CD4-positive, alpha-beta T cell (primary cell): Measurements from ENCODE around the gene ZNF714. TPM values are rescaled to one million over a fixed set of nuclear protein-coding genes. Genes with fewer than 3 reads are reported as not detected.

Experiments used
- ATAC-seq: fragments of 200-7000 bp; cut with Tn5 transposase; one replicate; pipeline ENCODE4 v1.10.0; 2022; ENCODE audit warnings: mild to moderate bottlenecking; ENCODE audit not compliant: poor library complexity
- CTCF ChIA-PET: fragments of 350-600 bp; sonication (Branson Sonifier 250); formaldehyde crosslinking; loops from one replicate; lab custom pipeline; 2021; ENCODE audit warnings: antibody characterized with exemption, inconsistent platforms; lab: Charles Lee
- POLR2A ChIA-PET: fragments of 350-600 bp; sonication (Branson Sonifier 250); formaldehyde crosslinking; loops from one replicate; lab custom pipeline; 2021; ENCODE audit warnings: antibody characterized with exemption, inconsistent platforms; lab: Charles Lee
- DNase-seq, 14 experiments: peaks; one replicate each; pipeline ENCODE4 v3.0.0-alpha.2; 2013 to 2020; ENCODE audit warnings: mixed read lengths in 2 of 14
- H3K27ac ChIP-seq, 2 donors: one replicate each; pipeline versions ENCODE4 v1.5.1 to v1.7.0; 2013; ENCODE audit warnings: low read length in 2 of 2, low read depth in 1 of 2, mild to moderate bottlenecking in 1 of 2
- H3K27me3 ChIP-seq, 2 experiments: 1 replicate in 1 of 2; 2 replicates in 1 of 2; pipeline versions ENCODE4 v1.6.1 to v1.7.0; 2013; ENCODE audit warnings: low read length in 2 of 2, control low read depth in 1 of 2, mild to moderate bottlenecking in 1 of 2, moderate library complexity in 1 of 2; ENCODE audit not compliant: insufficient read depth in 2 of 2, control insufficient read depth in 1 of 2
- H3K36me3 ChIP-seq: one replicate; pipeline ENCODE4 v1.6.1; 2013; ENCODE audit warnings: low read length, control low read depth; ENCODE audit not compliant: insufficient read depth
- H3K4me1 ChIP-seq: one replicate; pipeline ENCODE4 v1.6.1; 2013; ENCODE audit warnings: low read length, control low read depth; ENCODE audit not compliant: insufficient read depth
- H3K4me3 ChIP-seq: one replicate; pipeline ENCODE4 v1.5.1; 2013; ENCODE audit warnings: mild to moderate bottlenecking, low read length, moderate library complexity
- H3K9me3 ChIP-seq, 2 experiments: 1 replicate in 1 of 2; 2 replicates in 1 of 2; pipeline versions ENCODE4 v1.6.1 to v1.7.0; 2013; ENCODE audit warnings: low read length in 2 of 2, mild to moderate bottlenecking in 2 of 2, control low read depth in 1 of 2, moderate library complexity in 1 of 2; ENCODE audit not compliant: control insufficient read depth in 1 of 2, insufficient read depth in 1 of 2
- H3K27ac Mint-ChIP-seq: one replicate; pipeline ENCODE4 v1.8.0; 2020; ENCODE audit warnings: mixed read lengths
- H3K27me3 Mint-ChIP-seq: one replicate; pipeline ENCODE4 v1.8.0; 2021; ENCODE audit warnings: mixed read lengths
- H3K36me3 Mint-ChIP-seq: one replicate; pipeline ENCODE4 v1.8.0; 2021; ENCODE audit warnings: low read depth, mixed read lengths
- H3K4me1 Mint-ChIP-seq: one replicate; pipeline ENCODE4 v1.8.0; 2021; ENCODE audit warnings: low read depth, mixed read lengths
- H3K4me3 Mint-ChIP-seq: one replicate; pipeline ENCODE4 v1.8.0; 2020; ENCODE audit warnings: mild to moderate bottlenecking, mixed read lengths
- H3K9me3 Mint-ChIP-seq: one replicate; pipeline ENCODE4 v1.8.0; 2020; ENCODE audit warnings: mixed read lengths
- intact Hi-C, 2 experiments: fragments of 100-400 bp; cut with DNase I in 1 of 2; cut with micrococcal nuclease in 1 of 2; formaldehyde crosslinking; loops; one replicate each; pipeline versions ENCODE4 v1.15.1 to v1.9.0; 2023 to 2025; cut with DNase I, micrococcal nuclease
- total RNA-seq, 174 experiments: library from RNA in 2 of 174; stranded (reverse) in 2 of 174; gene quantifications; one replicate each; pipeline ENCODE4 v1.2.3 and lab custom pipeline; 2021 to 2026
- TF ChIP-seq, protein P1 (sequence below): fragments of 200-600 bp; IDR thresholded peaks from one replicate; pipeline ENCODE4 v1.8.0; 2022; ENCODE audit warnings: antibody characterized with exemption, mild to moderate bottlenecking

Gene ZNF714
- total RNA-seq, 2 experiments from 2014 or later: 8.0 to 10.0 TPM

DNA sequence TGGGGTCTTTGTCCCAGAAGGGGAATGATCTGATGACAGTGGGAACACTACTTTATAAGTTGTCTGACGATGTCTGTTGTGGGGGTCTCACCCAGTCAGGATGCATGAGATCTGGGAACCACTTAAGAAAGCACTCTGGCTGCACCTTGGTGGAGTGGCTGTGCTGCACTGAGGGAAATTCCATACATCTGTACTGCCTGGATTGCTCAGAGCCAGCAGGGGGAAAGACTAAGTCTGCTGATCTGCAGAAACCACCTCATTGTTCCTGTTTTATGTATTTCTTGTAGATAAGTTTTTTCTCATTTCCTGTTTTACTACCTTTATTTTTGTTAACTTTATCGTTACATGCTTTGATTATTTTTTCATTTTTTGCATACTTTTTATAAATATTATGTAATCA is 34.3 kb upstream of the ZNF714 start:
- H3K9me3 Mint-ChIP-seq: peaks cover 30% of the 10 kb centered on the region
- ATAC-seq (no peak), DNase-seq (no peak)
- peaks cover 36% of the 10 kb centered on the region for H3K4me1 Mint-ChIP-seq
- intact Hi-C loops: no loop called here
- H3K4me3 ChIP-seq: no peak overlapping the region
- H3K4me3 Mint-ChIP-seq: no peak overlapping the region
- H3K27ac ChIP-seq: no peak overlapping the region
- peaks cover 73% of the 10 kb centered on the region for H3K36me3 ChIP-seq
- peaks cover 29 to 75% of the 10 kb centered on the region in 2 experiments for H3K9me3 ChIP-seq
- H3K27ac Mint-ChIP-seq: no peak overlapping the region
- TF ChIP-seq, protein P1, sequence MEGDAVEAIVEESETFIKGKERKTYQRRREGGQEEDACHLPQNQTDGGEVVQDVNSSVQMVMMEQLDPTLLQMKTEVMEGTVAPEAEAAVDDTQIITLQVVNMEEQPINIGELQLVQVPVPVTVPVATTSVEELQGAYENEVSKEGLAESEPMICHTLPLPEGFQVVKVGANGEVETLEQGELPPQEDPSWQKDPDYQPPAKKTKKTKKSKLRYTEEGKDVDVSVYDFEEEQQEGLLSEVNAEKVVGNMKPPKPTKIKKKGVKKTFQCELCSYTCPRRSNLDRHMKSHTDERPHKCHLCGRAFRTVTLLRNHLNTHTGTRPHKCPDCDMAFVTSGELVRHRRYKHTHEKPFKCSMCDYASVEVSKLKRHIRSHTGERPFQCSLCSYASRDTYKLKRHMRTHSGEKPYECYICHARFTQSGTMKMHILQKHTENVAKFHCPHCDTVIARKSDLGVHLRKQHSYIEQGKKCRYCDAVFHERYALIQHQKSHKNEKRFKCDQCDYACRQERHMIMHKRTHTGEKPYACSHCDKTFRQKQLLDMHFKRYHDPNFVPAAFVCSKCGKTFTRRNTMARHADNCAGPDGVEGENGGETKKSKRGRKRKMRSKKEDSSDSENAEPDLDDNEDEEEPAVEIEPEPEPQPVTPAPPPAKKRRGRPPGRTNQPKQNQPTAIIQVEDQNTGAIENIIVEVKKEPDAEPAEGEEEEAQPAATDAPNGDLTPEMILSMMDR: no peak
- ChIA-PET CTCF (no interaction called here), POLR2A (no interaction called here)
- no peaks in the 10 kb centered on the region for H3K4me1 ChIP-seq
- no peaks in the 10 kb centered on the region for H3K27me3 Mint-ChIP-seq
- peaks cover 90% of the 10 kb centered on the region for H3K36me3 Mint-ChIP-seq
- no peaks in the 10 kb centered on the region for H3K27me3 ChIP-seq

DNA sequence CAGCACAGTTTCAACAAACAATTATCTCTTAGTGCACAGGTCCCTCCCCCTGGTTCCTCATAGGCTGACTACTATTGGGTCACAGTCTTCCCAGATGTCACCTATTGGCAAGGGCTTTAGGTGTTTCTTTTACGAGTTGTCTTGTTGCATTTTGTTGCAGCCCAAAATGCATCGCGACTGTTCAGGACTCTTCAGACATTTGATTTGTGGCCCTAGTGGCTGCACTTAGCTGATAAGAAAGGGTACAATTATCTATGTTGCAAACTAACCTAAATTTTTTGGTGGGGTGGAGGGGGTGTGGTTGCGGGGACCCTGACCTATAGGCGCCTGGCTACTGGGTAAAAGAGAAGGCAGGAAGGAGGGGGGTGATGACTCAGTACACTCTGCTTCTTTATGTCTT is 29.1 kb upstream of the ZNF714 start:
- H3K4me3 ChIP-seq: no peak overlapping the region
- H3K27me3 ChIP-seq: no peaks in the 10 kb centered on the region
- TF ChIP-seq, protein P1: no peak
- ChIA-PET CTCF (no interaction called here), POLR2A (no interaction called here)
- no peak for ATAC-seq
- Mint-ChIP-seq H3K9me3 (peaks cover 14% of the 10 kb centered on the region), H3K27ac (no peak overlapping the region), H3K27me3 (no peaks in the 10 kb centered on the region), H3K4me1 (no peaks in the 10 kb centered on the region), H3K4me3 (no peak overlapping the region), H3K36me3 (peaks cover 90% of the 10 kb centered on the region)
- intact Hi-C loops: loop anchor here in 1 of 2 experiments (10.0 kb wide), 1 partner anchor 232 kb away; no protein-coding TSS in a partner anchor
- peaks cover 77% of the 10 kb centered on the region for H3K36me3 ChIP-seq
- no peak overlapping the region for H3K27ac ChIP-seq
- H3K4me1 ChIP-seq: no peaks in the 10 kb centered on the region
- peaks cover 49 to 68% of the 10 kb centered on the region in 2 experiments for H3K9me3 ChIP-seq
- DNase-seq: no peak

DNA sequence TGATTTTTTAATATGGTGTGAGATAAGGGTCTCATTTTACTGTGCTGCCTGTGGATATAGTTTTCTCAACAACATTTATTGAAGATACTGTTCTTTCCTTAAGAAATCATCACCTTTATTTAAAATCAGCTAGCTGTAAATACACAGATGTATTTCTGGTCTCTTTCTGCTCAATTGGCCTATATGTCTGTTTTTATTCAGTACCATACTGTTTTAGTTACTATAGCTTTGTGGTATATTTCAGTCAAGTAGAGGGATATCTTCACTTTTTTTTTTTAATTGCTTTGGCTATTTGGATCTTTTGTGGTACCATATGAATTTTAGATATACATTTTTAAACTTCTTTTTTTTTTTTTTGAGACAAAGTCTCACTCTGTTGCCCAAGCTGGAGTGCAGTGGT is 16.7 kb upstream of the ZNF714 start:
- no peak for DNase-seq
- Histone ChIP-seq H3K9me3 (peaks cover 15 to 46% of the 10 kb centered on the region in 2 experiments), H3K4me1 (no peaks in the 10 kb centered on the region), H3K4me3 (no peak overlapping the region), H3K36me3 (peaks cover 13% of the 10 kb centered on the region), H3K27ac (no peak overlapping the region), H3K27me3 (no peaks in the 10 kb centered on the region)
- intact Hi-C loops: no loop called here
- H3K4me3 Mint-ChIP-seq: no peak overlapping the region
- no peak overlapping the region for H3K27ac Mint-ChIP-seq
- POLR2A ChIA-PET: no interaction called here
- no peak for ATAC-seq
- peaks cover 54% of the 10 kb centered on the region for H3K36me3 Mint-ChIP-seq
- H3K9me3 Mint-ChIP-seq: no peaks in the 10 kb centered on the region
- TF ChIP-seq, protein P1: no peak
- CTCF ChIA-PET: no interaction called here
- H3K4me1 Mint-ChIP-seq: no peaks in the 10 kb centered on the region
- H3K27me3 Mint-ChIP-seq: no peaks in the 10 kb centered on the region
